MM.1S (cell line): Measurements from ENCODE around the gene MAP3K1.

ENCODE experiments used
- DNase-seq: peaks from one replicate; pipeline ENCODE4 v3.0.0-alpha.2; 2015
- H2AFZ ChIP-seq: fragments of 300-600 bp; sonication (generic); 2 replicates; pipeline ENCODE4 v1.6.0; 2016; ENCODE audit warnings: antibody characterized with exemption, low read length
- H3F3A ChIP-seq: fragments of 300-600 bp; sonication (generic); 2 replicates; pipeline ENCODE4 v1.6.1; 2016; ENCODE audit warnings: mild to moderate bottlenecking, antibody characterized with exemption, low read length, moderate library complexity, mixed read lengths; ENCODE audit not compliant: insufficient read depth
- H3K27ac ChIP-seq: fragments of 300-600 bp; sonication (generic); 2 replicates; pipeline ENCODE4 v1.5.1; 2016; ENCODE audit warnings: mild to moderate bottlenecking, low read length
- H3K27me3 ChIP-seq: fragments of 300-600 bp; sonication (generic); replicated peaks from 2 replicates; pipeline ENCODE4 v1.6.0; 2016; ENCODE audit warnings: low read length; ENCODE audit not compliant: insufficient read depth
- H3K36me3 ChIP-seq: fragments of 300-600 bp; sonication (generic); replicated peaks from 2 replicates; pipeline ENCODE4 v1.6.1; 2016; ENCODE audit warnings: mild to moderate bottlenecking, low read length, mixed read lengths; ENCODE audit not compliant: insufficient read depth
- H3K4me1 ChIP-seq: fragments of 300-600 bp; sonication (generic); 2 replicates; pipeline ENCODE4 v1.6.1; 2016; ENCODE audit warnings: low read length, mixed read lengths
- H3K4me2 ChIP-seq: fragments of 300-600 bp; sonication (generic); 2 replicates; pipeline ENCODE4 v1.6.0; 2016; ENCODE audit warnings: low read depth, low read length
- H3K4me3 ChIP-seq: fragments of 300-600 bp; sonication (generic); 2 replicates; pipeline ENCODE4 v1.5.1; 2016; ENCODE audit warnings: low read length, mixed read lengths
- H3K79me2 ChIP-seq: fragments of 300-600 bp; sonication (generic); 2 replicates; pipeline ENCODE4 v1.6.1; 2016; ENCODE audit warnings: mixed run types, low read length, mixed read lengths
- H3K9ac ChIP-seq: fragments of 300-600 bp; sonication (generic); 2 replicates; pipeline ENCODE4 v1.6.1; 2016; ENCODE audit warnings: low read length, mixed read lengths
- H3K9me2 ChIP-seq: fragments of 300-600 bp; sonication (generic); replicated peaks from 2 replicates; pipeline ENCODE4 v1.6.1; 2016; ENCODE audit warnings: mild to moderate bottlenecking, low read length, mixed read lengths; ENCODE audit not compliant: insufficient read depth
- H3K9me3 ChIP-seq: fragments of 300-600 bp; sonication (generic); replicated peaks from 2 replicates; pipeline ENCODE4 v1.6.1; 2016; ENCODE audit warnings: mild to moderate bottlenecking, low read length, mixed read lengths; ENCODE audit not compliant: insufficient read depth
- H4K20me1 ChIP-seq: fragments of 300-600 bp; sonication (generic); 2 replicates; pipeline ENCODE4 v1.6.1; 2016; ENCODE audit warnings: mild to moderate bottlenecking, low read length, moderate library complexity, mixed read lengths; ENCODE audit not compliant: insufficient read depth
- EZH2 ChIP-seq: fragments of 300-600 bp; sonication (generic); optimal IDR thresholded peaks from 2 replicates; pipeline ENCODE3; 2017; ENCODE audit warnings: low read depth, mild to moderate bottlenecking, antibody characterized with exemption, low read length, mixed read lengths
- EZH2phosphoT487 ChIP-seq: fragments of 300-600 bp; sonication (generic); IDR thresholded peaks from 2 replicates; pipeline ENCODE4 v1.6.1; 2018; ENCODE audit warnings: antibody characterized with exemption, low read length
- TF ChIP-seq, protein P1 (sequence below): fragments of 300-600 bp; sonication (generic); IDR thresholded peaks from 2 replicates; pipeline ENCODE4 v1.5.1; 2016; ENCODE audit warnings: antibody characterized with exemption, low read length, mixed read lengths

MAP3K1 gene

GRCh38 chr5:56814963-56815657, at the start of gene MAP3K1:
Gene MAP3K1, plus strand, starts transcription at chr5:56815549. Its CDS starts 25 bp downstream, at chr5:56815574.
- Histone ChIP-seq H3K4me1 (peaks cover 15% of the 10 kb centered on the region), H2AFZ (peak within 1 kb of the TSS; percentile 84), H3K9ac (peak within 1 kb of the TSS; percentile 94), H3K79me2 (peaks cover 43% of the 10 kb centered on the region), H3K4me3 (peak within 1 kb of the TSS; percentile 86), H3F3A (peaks cover 18% of the 10 kb centered on the region; the same call in 1 of the 2 replicates), H3K27ac (peak within 1 kb of the TSS; percentile 84), H4K20me1 (0 out of 2 replicates have a peak, but pooled peaks cover 3% of the 10 kb centered on the region), H3K9me2 (no peaks in the 10 kb centered on the region), H3K27me3 (no peaks in the 10 kb centered on the region), H3K36me3 (no peaks in the 10 kb centered on the region), H3K4me2 (peak within 1 kb of the TSS; percentile 90), H3K9me3 (no peaks in the 10 kb centered on the region)
- TF ChIP-seq, protein P1, sequence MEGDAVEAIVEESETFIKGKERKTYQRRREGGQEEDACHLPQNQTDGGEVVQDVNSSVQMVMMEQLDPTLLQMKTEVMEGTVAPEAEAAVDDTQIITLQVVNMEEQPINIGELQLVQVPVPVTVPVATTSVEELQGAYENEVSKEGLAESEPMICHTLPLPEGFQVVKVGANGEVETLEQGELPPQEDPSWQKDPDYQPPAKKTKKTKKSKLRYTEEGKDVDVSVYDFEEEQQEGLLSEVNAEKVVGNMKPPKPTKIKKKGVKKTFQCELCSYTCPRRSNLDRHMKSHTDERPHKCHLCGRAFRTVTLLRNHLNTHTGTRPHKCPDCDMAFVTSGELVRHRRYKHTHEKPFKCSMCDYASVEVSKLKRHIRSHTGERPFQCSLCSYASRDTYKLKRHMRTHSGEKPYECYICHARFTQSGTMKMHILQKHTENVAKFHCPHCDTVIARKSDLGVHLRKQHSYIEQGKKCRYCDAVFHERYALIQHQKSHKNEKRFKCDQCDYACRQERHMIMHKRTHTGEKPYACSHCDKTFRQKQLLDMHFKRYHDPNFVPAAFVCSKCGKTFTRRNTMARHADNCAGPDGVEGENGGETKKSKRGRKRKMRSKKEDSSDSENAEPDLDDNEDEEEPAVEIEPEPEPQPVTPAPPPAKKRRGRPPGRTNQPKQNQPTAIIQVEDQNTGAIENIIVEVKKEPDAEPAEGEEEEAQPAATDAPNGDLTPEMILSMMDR, result peak; percentile 31
- TF ChIP-seq EZH2phosphoT487, result no peak
- DNase-seq, result peak; percentile 94

DNA sequence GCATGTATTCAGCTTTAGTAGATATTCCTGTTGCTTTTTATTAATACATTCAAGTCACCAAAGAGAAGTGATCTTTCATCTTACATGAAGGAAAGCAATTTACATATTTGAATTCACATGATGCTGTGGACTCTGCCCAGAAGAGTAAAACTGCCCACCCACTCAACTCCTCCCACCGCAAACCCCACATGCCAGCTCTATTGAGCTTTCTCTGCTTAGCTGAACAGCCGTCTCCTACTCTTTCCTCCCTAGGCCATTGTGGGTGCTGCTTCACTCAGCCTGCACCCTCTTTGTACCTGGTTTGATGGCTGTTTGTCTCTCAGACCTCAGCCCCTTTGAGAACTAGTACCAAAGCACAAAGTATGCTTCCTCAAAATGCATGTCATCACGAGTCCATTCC, 48.4 kb upstream of the MAP3K1 start:
- no peak for TF ChIP-seq EZH2phosphoT487
- TF ChIP-seq EZH2, result no peak
- TF ChIP-seq, protein P1, result no peak
- Histone ChIP-seq H2AFZ (no peak overlapping the region), H3K79me2 (no peaks in the 10 kb centered on the region), H3K27me3 (no peaks in the 10 kb centered on the region), H3K4me1 (no peaks in the 10 kb centered on the region), H4K20me1 (no peaks in the 10 kb centered on the region), H3K9me2 (no peaks in the 10 kb centered on the region), H3F3A (no peaks in the 10 kb centered on the region), H3K9ac (no peak overlapping the region), H3K9me3 (no peaks in the 10 kb centered on the region), H3K4me3 (no peak overlapping the region), H3K36me3 (no peaks in the 10 kb centered on the region), H3K27ac (no peak overlapping the region), H3K4me2 (no peak overlapping the region)
- no peak for DNase-seq

DNA sequence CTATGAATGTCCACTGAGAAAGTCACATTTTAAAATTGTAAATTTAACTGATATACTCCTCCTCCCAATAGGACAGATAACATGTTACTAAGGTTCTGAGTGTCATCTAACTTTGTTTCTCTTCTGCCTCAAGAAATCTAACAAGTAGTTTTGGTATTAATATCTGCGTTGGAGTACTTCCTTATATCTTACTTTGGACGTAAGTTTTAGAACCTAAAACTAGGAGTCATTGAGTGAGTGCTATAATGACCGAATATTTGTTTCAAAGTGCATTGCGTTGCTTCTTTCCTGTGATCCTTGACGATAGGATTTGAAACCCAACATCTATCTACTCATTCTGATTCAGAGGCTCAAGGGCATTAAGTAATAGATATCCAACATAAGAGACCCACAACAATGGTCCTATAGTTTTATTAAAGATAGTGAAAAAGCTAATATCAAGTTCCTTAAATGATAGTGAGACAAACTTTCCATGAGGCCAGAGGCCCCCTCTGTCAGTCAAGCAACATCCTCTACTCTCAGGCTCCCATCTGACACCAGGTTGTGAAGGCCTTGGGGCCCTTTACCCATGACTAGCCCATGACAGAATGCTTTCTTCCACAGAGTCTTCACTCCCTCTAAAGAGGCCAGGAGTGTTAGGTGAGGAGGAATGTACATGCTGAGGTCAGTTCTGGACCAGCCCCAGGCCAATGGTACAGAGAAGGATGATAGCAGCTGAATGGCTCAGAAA, 45.3 kb upstream of the MAP3K1 start:
- no peaks in the 10 kb centered on the region for H3K79me2 ChIP-seq
- no peaks in the 10 kb centered on the region for H4K20me1 ChIP-seq
- 0 out of 2 replicates have a peak, but pooled peaks cover 10% of the 10 kb centered on the region for H3K4me1 ChIP-seq
- H3K36me3 ChIP-seq, result no peaks in the 10 kb centered on the region
- no peak overlapping the region for H2AFZ ChIP-seq
- no peak overlapping the region for H3K4me3 ChIP-seq
- no peak overlapping the region for H3K27ac ChIP-seq
- H3K9ac ChIP-seq, result no peak overlapping the region
- H3K27me3 ChIP-seq, result no peaks in the 10 kb centered on the region
- H3F3A ChIP-seq, result no peaks in the 10 kb centered on the region
- H3K9me2 ChIP-seq, result no peaks in the 10 kb centered on the region
- no peaks in the 10 kb centered on the region for H3K9me3 ChIP-seq
- H3K4me2 ChIP-seq, result no peak overlapping the region
- TF ChIP-seq, protein P1, result no peak
- TF ChIP-seq EZH2 (no peak), EZH2phosphoT487 (no peak)
- no peak for DNase-seq
